HCT116 (cell line): Measurements from ENCODE around the gene CSN1S1.

Experiments used
- CTCF ChIP-seq, 3 experiments: fragments of 200-600 bp in 1 of 3; sonication (generic) in 1 of 3; IDR thresholded peaks in 2 of 3; conservative IDR thresholded peaks in 1 of 3; 2 replicates each; pipeline ENCODE4 v1.5.1; 2012 to 2017; ENCODE audit warnings: low read depth in 2 of 3, low read length in 2 of 3, antibody characterized with exemption in 1 of 3, borderline replicate concordance in 1 of 3, control low read depth in 1 of 3, mild to moderate bottlenecking in 1 of 3, mixed read lengths in 1 of 3, mixed run types in 1 of 3, moderate library complexity in 1 of 3; ENCODE audit not compliant: insufficient read depth in 1 of 3
- EZH2 ChIP-seq: fragments of 200-600 bp; sonication (generic); IDR thresholded peaks from 2 replicates; pipeline ENCODE4 v1.6.1; 2017; ENCODE audit warnings: antibody characterized with exemption, mixed run types
- POLR2A ChIP-seq: IDR thresholded peaks from 2 replicates; pipeline ENCODE4 v1.7.0; 2011; ENCODE audit warnings: borderline replicate concordance; ENCODE audit not compliant: insufficient read depth, insufficient read length; ENCODE audit errors: extremely low read depth
- POLR2AphosphoS5 ChIP-seq: IDR thresholded peaks from 2 replicates; pipeline ENCODE4 v1.6.1; 2011; ENCODE audit warnings: mild to moderate bottlenecking, low read depth, low read length, moderate library complexity
- RAD21 ChIP-seq: IDR thresholded peaks from 2 replicates; pipeline ENCODE4 v1.6.1; 2012; ENCODE audit warnings: low read depth, mild to moderate bottlenecking
- REST ChIP-seq: IDR thresholded peaks from 2 replicates; pipeline ENCODE4 v1.6.1; 2012; ENCODE audit warnings: low read depth
- YY1 ChIP-seq: IDR thresholded peaks from 2 replicates; pipeline ENCODE4 v1.6.1; 2011; ENCODE audit warnings: low read length, low read depth, moderate library complexity, mild to moderate bottlenecking; ENCODE audit not compliant: insufficient replicate concordance; ENCODE audit errors: extremely low read depth
- ZBTB33 ChIP-seq: IDR thresholded peaks from 2 replicates; pipeline ENCODE4 v1.6.1; 2011; ENCODE audit warnings: mild to moderate bottlenecking, low read length, moderate library complexity; ENCODE audit not compliant: insufficient replicate concordance; ENCODE audit errors: extremely low read depth

GRCh38 chr4:69909195-69909594 is 21.7 kb upstream of the CSN1S1 start:
- TF ChIP-seq CTCF (IDR thresholded peaks at IDR 0.05 in 2 of 3, conservative IDR thresholded peaks at IDR 0.05 in 1 of 3; ENCODE audit: borderline replicate concordance in 1 of 3, insufficient read depth in 1 of 3, low read depth in 2 of 3, low read length in 2 of 3) (no peak), POLR2AphosphoS5 (no peak), RAD21 (no peak), POLR2A (no peak), REST (no peak), YY1 (no peak), ZBTB33 (no peak), EZH2 (no peak)
